A549 (cell line): ENCODE results near the gene LIMS1. TPM values are rescaled to one million over a fixed set of nuclear protein-coding genes. Genes with fewer than 3 reads are reported as not detected.

Source experiments
- ATAC-seq, 2 experiments: fragments of 200-7000 bp in 1 of 2; fragments of >200 bp in 1 of 2; cut with Nextera tagmentation in 1 of 2; cut with Tn5 transposase in 1 of 2; 3 replicates each; pipeline versions ENCODE4 v1.8.0 to v1.9.1; 2018 to 2020; ENCODE audit warnings: mild to moderate bottlenecking in 1 of 2, moderate library complexity in 1 of 2
- CTCF ChIA-PET: fragments of 300-600 bp; sonication (Branson Sonifier 250); formaldehyde crosslinking; extraction: SDS; loops from one replicate; lab custom pipeline; 2021; ENCODE audit warnings: antibody characterized with exemption, inconsistent platforms; lab: Yijun Ruan, JAX
- POLR2A ChIA-PET: fragments of 350-600 bp; formaldehyde crosslinking; extraction: SDS; loops from one replicate; lab custom pipeline; 2021; ENCODE audit warnings: antibody characterized with exemption, inconsistent platforms; lab: Yijun Ruan, JAX
- DNase-seq, 2 experiments: peaks; one replicate each; pipeline versions ENCODE4 v3.0.0 to v3.0.0-alpha.2; 2011 to 2016; ENCODE audit warnings: low read depth in 1 of 2, low spot score in 1 of 2
- FAIRE-seq: peaks from 2 replicates; lab custom pipeline; 2011; peaks lifted over from hg19 to GRCh38; lab: Jason Lieb, UNC
- H3K27ac ChIP-seq, 2 experiments: fragments of >200 bp; sonication (Bioruptor Twin); formaldehyde crosslinking; 3 replicates each; pipeline ENCODE4 v1.5.1; 2016 to 2017
- H3K4me1 ChIP-seq: fragments of >200 bp; sonication (Bioruptor Twin); formaldehyde crosslinking; 3 replicates; pipeline ENCODE4 v1.6.1; 2016
- H3K4me2 ChIP-seq: fragments of >200 bp; sonication (Bioruptor Twin); formaldehyde crosslinking; 3 replicates; pipeline ENCODE4 v1.6.1; 2016
- H3K4me3 ChIP-seq: fragments of >200 bp; sonication (Bioruptor Twin); formaldehyde crosslinking; 3 replicates; pipeline ENCODE4 v1.5.1; 2016
- H3K9me3 ChIP-seq: fragments of >200 bp; sonication (Bioruptor Twin); formaldehyde crosslinking; 3 replicates; pipeline ENCODE4 v1.6.1; 2016
- BCL3 ChIP-seq: fragments of >200 bp; sonication (Bioruptor Twin); formaldehyde crosslinking; IDR thresholded peaks from 3 replicates; pipeline ENCODE4 v1.6.1; 2016
- BHLHE40 ChIP-seq: IDR thresholded peaks from 2 replicates; pipeline ENCODE4 v1.6.1; 2012; ENCODE audit warnings: low read depth, low read length, inconsistent platforms
- CBX2 ChIP-seq: fragments of 200-600 bp; sonication (generic); IDR thresholded peaks from 2 replicates; pipeline ENCODE4 v1.6.1; 2016; ENCODE audit warnings: low read depth, mild to moderate bottlenecking, borderline replicate concordance
- CBX8 ChIP-seq: fragments of 200-600 bp; sonication (generic); IDR thresholded peaks from 2 replicates; pipeline ENCODE4 v1.6.1; 2016
- CHD2 ChIP-seq: fragments of 150-350 bp; IDR thresholded peaks from 2 replicates; pipeline ENCODE4 v1.6.1; 2014; ENCODE audit warnings: low read length; ENCODE audit not compliant: partially characterized antibody
- CTCF ChIP-seq: fragments of >200 bp; sonication (Bioruptor Twin); formaldehyde crosslinking; IDR thresholded peaks from 3 replicates; pipeline ENCODE4 v1.5.1; 2016
- FOSL2 ChIP-seq, 2 experiments: fragments of 450-650 bp in 1 of 2; fragments of >200 bp in 1 of 2; sonication (Bioruptor Twin) in 1 of 2; formaldehyde crosslinking; IDR thresholded peaks; 2 replicates each; pipeline versions ENCODE4 v1.5.0 to v1.6.1; 2016 to 2020; ENCODE audit warnings: mild to moderate bottlenecking in 1 of 2, moderate library complexity in 1 of 2
- FOXS1 ChIP-seq: fragments of 250-450 bp; sonication (Bioruptor Pico); IDR thresholded peaks from 2 replicates; pipeline ENCODE4 v1.5.0; 2020; ENCODE audit warnings: mild to moderate bottlenecking, moderate library complexity
- GATA3 ChIP-seq: IDR thresholded peaks from 2 replicates; pipeline ENCODE4 v1.6.1; 2012; ENCODE audit warnings: borderline replicate concordance
- HES2 ChIP-seq: fragments of >200 bp; sonication (Bioruptor Twin); formaldehyde crosslinking; IDR thresholded peaks from 2 replicates; pipeline ENCODE4 v1.6.1; 2016
- HEYL ChIP-seq: fragments of 250-450 bp; sonication (Bioruptor Pico); IDR thresholded peaks from 2 replicates; pipeline ENCODE4 v1.8.0; 2021; ENCODE audit warnings: mild to moderate bottlenecking, moderate library complexity
- HOXB13 ChIP-seq: fragments of 250-450 bp; sonication (Bioruptor Pico); IDR thresholded peaks from 2 replicates; pipeline ENCODE4 v1.5.0; 2020; ENCODE audit warnings: low read depth, mild to moderate bottlenecking, moderate library complexity
- JUN ChIP-seq, 2 experiments: fragments of >200 bp; sonication (Bioruptor Twin); formaldehyde crosslinking; IDR thresholded peaks; 2 replicates in 1 of 2; 3 replicates in 1 of 2; pipeline ENCODE4 v1.6.1; 2016 to 2017
- JUNB ChIP-seq: fragments of >200 bp; sonication (Bioruptor Twin); formaldehyde crosslinking; IDR thresholded peaks from 2 replicates; pipeline ENCODE4 v1.6.1; 2016
- MYC ChIP-seq: IDR thresholded peaks from 2 replicates; pipeline ENCODE4 v1.6.1; 2012; ENCODE audit warnings: mild to moderate bottlenecking, inconsistent platforms, low read length, improper control_type of control experiment, borderline replicate concordance
- NR3C1 ChIP-seq: fragments of >200 bp; sonication (Bioruptor Twin); formaldehyde crosslinking; IDR thresholded peaks from 3 replicates; pipeline ENCODE4 v1.6.1; 2017
- POLR2A ChIP-seq: IDR thresholded peaks from 2 replicates; pipeline ENCODE4 v1.6.1; 2012; ENCODE audit warnings: mild to moderate bottlenecking, low read length
- RAD21 ChIP-seq, 2 experiments: fragments of >200 bp in 1 of 2; sonication (Bioruptor Twin) in 1 of 2; formaldehyde crosslinking in 1 of 2; IDR thresholded peaks in 1 of 2; conservative IDR thresholded peaks in 1 of 2; 2 replicates in 1 of 2; 3 replicates in 1 of 2; pipeline ENCODE4 v1.6.1; 2012 to 2018; ENCODE audit warnings: inconsistent platforms in 1 of 2
- RCOR1 ChIP-seq: fragments of 150-350 bp; IDR thresholded peaks from 2 replicates; pipeline ENCODE4 v1.6.1; 2014; ENCODE audit warnings: antibody characterized with exemption, low read length, low read depth
- RFX5 ChIP-seq: fragments of 450-650 bp; IDR thresholded peaks from 2 replicates; pipeline ENCODE4 v1.7.1; 2014; ENCODE audit warnings: antibody characterized with exemption, mild to moderate bottlenecking, moderate library complexity
- RNF2 ChIP-seq: fragments of 200-600 bp; sonication (generic); IDR thresholded peaks from 2 replicates; pipeline ENCODE4 v1.6.1; 2016; ENCODE audit warnings: low read depth, mild to moderate bottlenecking, antibody characterized with exemption, moderate library complexity, borderline replicate concordance
- SREBF2 ChIP-seq: fragments of 450-650 bp; IDR thresholded peaks from 2 replicates; pipeline ENCODE4 v1.6.1; 2014; ENCODE audit warnings: mild to moderate bottlenecking, moderate library complexity
- TFCP2L1 ChIP-seq: fragments of 250-450 bp; sonication (Bioruptor Pico); IDR thresholded peaks from 2 replicates; pipeline ENCODE4 v1.5.0; 2021; ENCODE audit warnings: mild to moderate bottlenecking
- USF2 ChIP-seq: fragments of 450-650 bp; IDR thresholded peaks from 2 replicates; pipeline ENCODE4 v1.6.1; 2014; ENCODE audit warnings: antibody characterized with exemption
- polyA plus RNA-seq, 4 experiments: library from polyadenylated mRNA; depleted of rRNA in 3 of 4; stranded (reverse); fragments of >200 nt; fragmentation: RNase III in 1 of 4; extraction: RNeasy Plus Mini Kit Qiagen cat#74134 plus additional on column Dnase treatment in 1 of 4; gene quantifications; 2 replicates in 3 of 4; 3 replicates in 1 of 4; pipeline ENCODE4 v1.2.3, GENCODE V29; 2011 to 2017

LIMS1 gene
- polyA plus RNA-seq, 2 of the 4 experiments (the other 2 are of a cell fraction) = 40.0 to 94.1 TPM

GRCh38 chr2:108485253-108485652 lies 49.0 kb upstream of the LIMS1 start (continued):
- TF ChIP-seq MYC = no peak
- no peak for TF ChIP-seq RFX5
- TF ChIP-seq TFCP2L1 = no peak
- TF ChIP-seq BHLHE40 = no peak
- no peak for TF ChIP-seq CBX2
- TF ChIP-seq HEYL (CRISPR knock-in tag) = no peak

- POLR2A ChIA-PET = no interaction called here
- DNase-seq = no peak
- Histone ChIP-seq H3K4me2 (no peak overlapping the region), H3K9me3 (no peaks in the 10 kb centered on the region)
- TF ChIP-seq RAD21 (conservative IDR thresholded peaks at IDR 0.05 in 1 of 2, IDR thresholded peaks at IDR 0.05 in 1 of 2) = no peak
- TF ChIP-seq BCL3 = no peak
- TF ChIP-seq RNF2 = no peak
- TF ChIP-seq GATA3 = no peak
- no peak for TF ChIP-seq HOXB13
- no peak for TF ChIP-seq USF2
- no peak for TF ChIP-seq CBX8
- TF ChIP-seq JUNB = no peak
- no peak for TF ChIP-seq NR3C1
- TF ChIP-seq CTCF = no peak
- TF ChIP-seq FOXS1 = no peak
- no peak for TF ChIP-seq CHD2
- no peak for TF ChIP-seq FOSL2 (IDR thresholded peaks at IDR 0.05)
- no peak for TF ChIP-seq FOSL2 (CRISPR knock-in tag; IDR thresholded peaks at IDR 0.05)
- no peak for TF ChIP-seq RCOR1
- no peak for TF ChIP-seq HES2
- no peak for TF ChIP-seq JUN (IDR thresholded peaks at IDR 0.05)
- TF ChIP-seq POLR2A = no peak
- TF ChIP-seq SREBF2 = no peak
- no peak for TF ChIP-seq HEYL (CRISPR knock-in tag)
- TF ChIP-seq, all 56 proteins: peak for 0
- CTCF ChIA-PET = no interaction called here
- Histone ChIP-seq H3K27ac (no peak overlapping the region; a peak in 1 of 6 replicates), H3K4me3 (no peak overlapping the region), H3K4me1 (peaks cover 27% of the 10 kb centered on the region)
- no peak for FAIRE-seq
- ATAC-seq = no peak
These were observed 43.7 kb upstream of the LIMS1 start for GRCh38 chr2:108490506-108491122.
